NT2/D1 (cell line): Measurements from ENCODE around the gene PHRF1.

Experiments
- DNase-seq: peaks from one replicate; pipeline ENCODE4 v3.0.0-alpha.2; 2011; ENCODE audit warnings: low read depth, low spot score
- H3K27me3 ChIP-seq: 2 replicates; pipeline ENCODE4 v1.6.0; 2011; ENCODE audit warnings: mild to moderate bottlenecking; ENCODE audit not compliant: insufficient read length, insufficient read depth
- H3K36me3 ChIP-seq: 2 replicates; pipeline ENCODE4 v1.6.1; 2011; ENCODE audit warnings: mild to moderate bottlenecking, low read length, mixed read lengths; ENCODE audit not compliant: insufficient read depth, insufficient read length
- H3K4me1 ChIP-seq: 2 replicates; pipeline ENCODE4 v1.5.1; 2011; ENCODE audit not compliant: insufficient read depth, insufficient read length
- H3K4me3 ChIP-seq: 2 replicates; pipeline ENCODE4 v1.5.1; 2011; ENCODE audit warnings: low read depth; ENCODE audit not compliant: insufficient read length
- H3K9ac ChIP-seq: 2 replicates; pipeline ENCODE4 v1.6.0; 2011; ENCODE audit warnings: low read depth; ENCODE audit not compliant: insufficient read length
- H3K9me3 ChIP-seq: 2 replicates; pipeline ENCODE4 v1.5.1; 2011; ENCODE audit warnings: mild to moderate bottlenecking, low read length; ENCODE audit not compliant: insufficient read depth
- SUZ12 ChIP-seq: IDR thresholded peaks from 2 replicates; pipeline ENCODE4 v1.6.1; 2011; ENCODE audit not compliant: insufficient read length, insufficient read depth; ENCODE audit errors: extremely low read depth
- YY1 ChIP-seq: IDR thresholded peaks from 2 replicates; pipeline ENCODE4 v1.6.1; 2011; ENCODE audit not compliant: insufficient read length, insufficient read depth
- ZNF274 ChIP-seq: IDR thresholded peaks from 2 replicates; pipeline ENCODE4 v1.6.1; 2011; ENCODE audit warnings: mild to moderate bottlenecking, low read depth, low read length

The PHRF1 gene

DNA sequence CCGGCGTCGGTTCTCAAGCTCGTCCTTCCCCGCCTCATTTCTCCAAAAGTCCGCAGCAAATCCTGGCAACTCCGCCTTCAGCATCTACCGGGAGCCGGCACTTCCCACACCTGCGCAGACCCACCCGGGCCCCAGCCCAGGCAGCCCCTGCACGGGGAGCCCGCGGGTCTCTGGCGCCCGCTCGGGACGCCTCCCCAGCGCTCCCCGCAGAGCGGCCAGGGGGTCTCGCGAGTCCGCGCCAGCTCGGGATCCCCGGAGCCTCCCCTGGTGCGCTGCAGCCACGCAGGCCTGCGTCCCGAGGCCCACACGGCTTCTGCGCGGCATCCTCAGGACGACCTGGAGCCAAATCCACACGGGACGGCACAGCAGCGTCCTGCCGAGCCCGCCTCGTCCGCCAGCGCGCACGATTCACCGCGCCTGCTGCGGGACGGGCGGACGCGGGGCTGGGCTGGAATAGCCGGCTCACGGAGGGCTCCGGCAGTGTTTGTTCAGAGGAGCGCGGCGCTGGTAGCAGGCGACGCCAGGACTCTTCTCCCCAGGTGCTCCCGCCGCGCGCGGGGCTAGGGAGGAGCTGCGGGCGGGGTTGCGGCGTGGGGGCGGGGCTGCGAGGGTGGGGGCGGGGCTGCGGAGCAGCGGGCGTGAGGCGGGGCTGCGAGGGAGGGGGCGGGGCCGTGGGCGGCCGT is 816 bp upstream of the PHRF1 start:
- H3K27me3 ChIP-seq, result peaks cover 20% of the 10 kb centered on the region
- TF ChIP-seq YY1 (no peak), ZNF274 (no peak), SUZ12 (no peak)
- no peaks in the 10 kb centered on the region for H3K9me3 ChIP-seq
- H3K9ac ChIP-seq, result peak overlapping the region; percentile 87
- peaks cover 35% of the 10 kb centered on the region for H3K36me3 ChIP-seq
- DNase-seq, result no peak
- peak overlapping the region; percentile 78 for H3K4me3 ChIP-seq
- H3K4me1 ChIP-seq, result peaks cover 37% of the 10 kb centered on the region

DNA sequence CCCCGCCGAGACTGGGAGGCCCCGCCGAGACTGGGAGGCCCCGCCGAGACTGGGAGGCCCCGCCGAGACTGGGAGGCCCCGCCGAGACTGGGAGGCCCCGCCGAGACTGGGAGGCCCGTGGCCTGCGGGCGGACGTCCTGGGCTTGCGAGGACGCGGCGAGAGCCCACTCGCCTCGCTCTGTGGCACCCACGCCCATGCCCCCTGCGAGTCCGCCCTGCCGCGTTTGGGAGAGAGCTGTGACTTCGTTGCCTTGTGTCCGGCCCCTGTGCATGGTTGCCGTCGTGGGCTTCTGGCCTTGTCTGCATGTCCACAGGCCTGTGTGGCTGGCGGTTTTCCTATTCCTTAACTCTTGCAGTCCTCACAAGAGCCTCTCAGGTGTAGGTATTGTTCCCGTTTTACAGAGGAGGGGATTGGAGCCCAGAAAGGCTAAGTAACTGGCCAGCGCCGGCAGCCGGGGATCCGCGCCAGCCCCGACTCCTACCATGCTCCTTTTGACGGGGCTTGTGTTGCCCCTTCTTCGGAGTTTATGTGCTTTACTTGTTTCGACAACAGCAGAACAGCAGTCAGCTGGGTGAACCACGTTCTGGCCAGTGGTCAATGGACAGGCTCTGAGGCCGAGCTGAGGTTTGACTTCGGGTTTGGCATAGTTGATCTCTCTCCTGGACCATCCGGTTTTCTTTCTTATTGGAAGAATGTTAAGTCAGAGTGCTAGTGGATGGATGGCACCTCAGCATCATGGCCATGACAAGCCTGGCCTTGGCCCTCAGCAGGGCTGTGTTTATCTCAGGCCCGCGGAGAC is 741 bp downstream of the PHRF1 start:
- peaks cover 20% of the 10 kb centered on the region for H3K27me3 ChIP-seq
- TF ChIP-seq SUZ12 (no peak), YY1 (no peak), ZNF274 (no peak)
- peak overlapping the region; percentile 99 for H3K9ac ChIP-seq
- no peak for DNase-seq
- no peaks in the 10 kb centered on the region for H3K9me3 ChIP-seq
- peak overlapping the region; percentile 92 for H3K4me3 ChIP-seq
- peaks cover 29% of the 10 kb centered on the region for H3K4me1 ChIP-seq
- H3K36me3 ChIP-seq, result peaks cover 45% of the 10 kb centered on the region

DNA sequence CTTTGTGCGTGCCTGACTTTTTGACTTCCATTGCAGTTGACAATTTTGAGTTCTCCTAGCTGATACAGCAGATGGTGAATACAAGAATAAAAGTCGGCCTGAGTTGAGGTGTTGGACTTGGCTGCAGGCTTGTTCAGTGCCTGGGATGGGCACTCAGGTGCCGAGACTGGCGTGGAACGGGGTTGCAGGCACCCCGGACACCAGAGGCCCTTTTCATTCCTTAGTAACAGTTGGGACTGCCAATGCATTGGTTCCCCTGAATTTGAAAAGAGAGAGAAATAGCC is 1.3 kb downstream of the PHRF1 start:
- H3K9me3 ChIP-seq, result no peaks in the 10 kb centered on the region
- DNase-seq, result no peak
- peaks cover 29% of the 10 kb centered on the region for H3K4me1 ChIP-seq
- peaks cover 49% of the 10 kb centered on the region for H3K36me3 ChIP-seq
- H3K4me3 ChIP-seq, result peak overlapping the region; percentile 92
- TF ChIP-seq ZNF274 (no peak), YY1 (no peak), SUZ12 (no peak)
- H3K27me3 ChIP-seq, result peaks cover 20% of the 10 kb centered on the region
- H3K9ac ChIP-seq, result peak overlapping the region; percentile 99

- Histone ChIP-seq H3K36me3 (peaks cover 53% of the 10 kb centered on the region), H3K27me3 (peaks cover 17% of the 10 kb centered on the region), H3K9me3 (no peaks in the 10 kb centered on the region), H3K4me1 (peaks cover 23% of the 10 kb centered on the region), H3K9ac (peak overlapping the region; percentile 99), H3K4me3 (no peak overlapping the region)
- no peak for TF ChIP-seq ZNF274
- TF ChIP-seq SUZ12, result no peak
- TF ChIP-seq YY1, result no peak
- DNase-seq, result no peak
These were observed 2.2 kb downstream of the PHRF1 start for GRCh38 chr11:578276-579035.

DNA sequence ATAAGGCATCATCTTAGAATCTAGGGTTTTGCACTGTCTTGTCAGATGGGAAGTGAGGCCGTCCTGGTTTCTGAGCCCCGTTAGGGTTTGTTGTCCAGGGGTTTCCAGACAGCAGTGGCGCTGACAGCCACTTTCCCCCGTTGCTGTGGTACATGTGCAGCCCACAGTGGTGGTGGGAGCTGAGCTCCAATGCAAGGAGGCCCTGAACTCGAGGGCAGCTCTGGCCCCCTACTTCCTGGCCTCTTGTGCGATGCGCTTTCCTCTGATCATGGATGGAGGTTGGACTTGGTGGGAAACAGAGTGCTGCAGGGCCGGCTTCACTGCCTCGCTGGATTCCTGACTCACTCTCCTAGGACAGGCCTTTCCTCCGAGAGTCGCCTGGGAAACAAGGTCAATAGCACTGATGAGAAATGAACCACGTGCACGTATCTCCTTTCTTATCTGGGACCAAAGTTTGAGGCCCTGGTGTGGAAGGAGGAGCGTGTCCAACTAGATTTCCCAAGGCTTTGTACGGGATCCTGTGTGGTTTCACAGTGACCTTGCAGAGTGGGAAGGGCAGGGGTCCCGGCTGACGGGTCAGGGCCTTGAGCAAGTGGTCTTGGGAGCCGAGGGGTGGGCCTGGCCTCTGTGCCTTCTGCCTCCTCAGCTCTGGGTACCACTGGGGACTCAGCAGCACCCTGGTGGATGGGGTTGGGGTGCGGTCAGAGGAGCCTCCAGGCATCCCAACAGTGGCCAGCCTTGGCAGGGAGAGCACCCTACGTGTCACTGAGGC is 3.7 kb downstream of the PHRF1 start:
- no peak for DNase-seq
- Histone ChIP-seq H3K27me3 (peaks cover 6% of the 10 kb centered on the region), H3K9ac (peak overlapping the region; percentile 42), H3K36me3 (peaks cover 67% of the 10 kb centered on the region), H3K4me1 (peaks cover 20% of the 10 kb centered on the region), H3K9me3 (no peaks in the 10 kb centered on the region), H3K4me3 (no peak overlapping the region)
- no peak for TF ChIP-seq YY1
- no peak for TF ChIP-seq SUZ12
- no peak for TF ChIP-seq ZNF274

DNA sequence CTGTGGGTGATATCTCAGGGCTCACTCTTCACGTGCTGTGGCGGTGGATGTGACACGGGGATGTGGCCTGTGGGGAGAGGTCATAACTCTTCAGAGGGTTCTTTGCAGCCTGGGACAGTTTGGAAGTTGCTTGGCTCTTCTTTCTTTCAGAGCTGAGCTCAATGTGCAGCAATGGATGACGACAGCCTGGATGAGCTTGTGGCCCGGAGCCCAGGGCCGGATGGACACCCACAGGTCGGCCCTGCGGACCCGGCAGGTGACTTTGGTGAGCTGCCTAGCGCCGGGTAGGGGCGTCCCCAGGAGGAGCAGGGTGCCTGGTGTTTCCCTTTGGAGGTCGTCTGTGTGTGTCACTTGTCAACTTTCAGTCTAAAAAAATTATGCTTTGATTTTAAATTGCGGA is 5.1 kb downstream of the PHRF1 start:
- peaks cover 71% of the 10 kb centered on the region for H3K36me3 ChIP-seq
- TF ChIP-seq ZNF274 (no peak), SUZ12 (no peak), YY1 (no peak)
- H3K9me3 ChIP-seq, result no peaks in the 10 kb centered on the region

More for the DNA sequence above, 5.1 kb downstream of the PHRF1 start:
- Histone ChIP-seq H3K4me1 (peaks cover 21% of the 10 kb centered on the region), H3K9ac (no peak overlapping the region), H3K4me3 (no peak overlapping the region), H3K27me3 (no peaks in the 10 kb centered on the region)
- DNase-seq, result no peak
